ENCODE measurements around the gene MDK.

MDK gene

DNA sequence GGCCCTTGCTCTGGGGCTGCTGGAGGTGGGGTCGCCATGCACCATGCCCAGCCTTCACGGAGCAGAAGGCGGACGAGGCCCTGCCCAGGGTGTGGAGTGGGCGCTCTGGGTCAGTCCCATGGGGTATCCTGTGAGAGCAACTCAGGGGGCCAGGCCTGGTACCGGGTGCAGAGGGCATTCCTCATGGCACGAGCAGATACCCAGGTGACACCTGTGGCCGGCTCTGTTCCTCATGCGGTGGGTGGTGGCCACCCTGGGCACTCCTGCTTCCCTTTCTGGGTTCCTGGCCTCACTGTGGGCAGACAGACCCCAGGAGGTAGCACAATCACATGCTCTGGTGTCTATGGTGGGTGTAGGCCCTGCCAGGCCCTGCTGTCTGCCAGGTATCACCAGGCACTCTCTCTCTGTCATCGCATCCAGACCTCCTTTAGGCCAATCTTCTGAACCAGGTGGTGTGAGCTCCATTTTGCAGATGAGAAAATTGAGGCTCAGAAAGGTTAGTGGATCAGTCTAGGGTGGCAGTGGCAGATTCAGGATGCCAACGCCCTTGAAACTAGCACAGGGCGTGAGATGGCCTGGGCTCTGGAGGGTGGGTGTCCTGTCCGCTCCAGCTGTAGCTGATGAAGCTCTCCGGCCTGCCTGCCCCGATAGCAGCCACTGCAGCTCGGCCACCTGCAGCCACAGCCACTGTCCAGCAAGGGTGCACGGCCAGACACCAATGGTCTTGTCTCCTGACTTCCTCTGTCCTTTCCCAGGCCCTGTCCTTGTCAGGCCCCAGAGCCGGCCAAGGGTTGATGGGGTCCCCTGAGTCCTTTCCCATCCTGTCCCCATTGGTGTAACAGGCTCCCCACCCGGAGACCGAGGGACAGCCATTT lies 19.1 kb upstream of the MDK start:
- TF ChIP-seq, protein P1, sequence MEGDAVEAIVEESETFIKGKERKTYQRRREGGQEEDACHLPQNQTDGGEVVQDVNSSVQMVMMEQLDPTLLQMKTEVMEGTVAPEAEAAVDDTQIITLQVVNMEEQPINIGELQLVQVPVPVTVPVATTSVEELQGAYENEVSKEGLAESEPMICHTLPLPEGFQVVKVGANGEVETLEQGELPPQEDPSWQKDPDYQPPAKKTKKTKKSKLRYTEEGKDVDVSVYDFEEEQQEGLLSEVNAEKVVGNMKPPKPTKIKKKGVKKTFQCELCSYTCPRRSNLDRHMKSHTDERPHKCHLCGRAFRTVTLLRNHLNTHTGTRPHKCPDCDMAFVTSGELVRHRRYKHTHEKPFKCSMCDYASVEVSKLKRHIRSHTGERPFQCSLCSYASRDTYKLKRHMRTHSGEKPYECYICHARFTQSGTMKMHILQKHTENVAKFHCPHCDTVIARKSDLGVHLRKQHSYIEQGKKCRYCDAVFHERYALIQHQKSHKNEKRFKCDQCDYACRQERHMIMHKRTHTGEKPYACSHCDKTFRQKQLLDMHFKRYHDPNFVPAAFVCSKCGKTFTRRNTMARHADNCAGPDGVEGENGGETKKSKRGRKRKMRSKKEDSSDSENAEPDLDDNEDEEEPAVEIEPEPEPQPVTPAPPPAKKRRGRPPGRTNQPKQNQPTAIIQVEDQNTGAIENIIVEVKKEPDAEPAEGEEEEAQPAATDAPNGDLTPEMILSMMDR (IDR thresholded peaks at IDR 0.05; ENCODE audit: control insufficient read depth, extremely low read depth, insufficient read depth), result no peak
- no peak for DNase-seq (ENCODE audit: low read depth)
- H3K4me3 ChIP-seq (ENCODE audit: low read depth, low read length), result no peak overlapping the region

- TF ChIP-seq, protein P1 (IDR thresholded peaks at IDR 0.05; ENCODE audit: control insufficient read depth, extremely low read depth, insufficient read depth), result no peak
- no peak for DNase-seq (ENCODE audit: low read depth)
- H3K4me3 ChIP-seq (ENCODE audit: low read depth, low read length), result no peak overlapping the region
Measured at GRCh38 chr11:46363031-46363407, 18.4 kb upstream of the MDK start.

DNA sequence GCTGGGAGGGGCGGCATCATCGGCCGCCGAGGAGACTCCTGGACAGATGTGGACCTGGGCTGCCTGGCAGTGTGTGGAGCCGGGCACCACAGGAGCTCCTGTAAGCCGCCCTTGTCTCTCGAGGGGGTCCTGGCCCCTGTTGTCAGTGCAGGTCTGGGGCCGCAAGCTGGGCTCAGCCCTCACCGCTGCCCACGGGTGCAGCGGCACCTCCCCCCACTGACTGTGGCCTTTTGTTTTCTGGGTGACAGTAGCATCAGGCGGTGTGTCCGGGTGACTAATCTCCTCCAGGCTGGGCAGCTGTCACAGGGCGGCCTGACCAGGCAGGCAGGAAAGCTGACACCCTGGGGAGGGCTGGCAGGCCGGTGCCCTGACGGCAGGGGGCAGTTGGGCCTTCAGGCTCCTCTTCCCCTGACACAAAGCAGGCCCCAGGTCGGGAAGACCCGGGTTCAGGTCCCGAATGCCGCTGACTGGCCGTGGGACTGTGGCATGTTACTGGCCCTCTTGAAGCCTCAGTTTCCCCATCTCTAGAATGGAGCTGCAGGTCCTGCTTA lies 17.9 kb upstream of the MDK start:
- DNase-seq (ENCODE audit: low read depth), result no peak
- TF ChIP-seq, protein P1 (IDR thresholded peaks at IDR 0.05; ENCODE audit: control insufficient read depth, extremely low read depth, insufficient read depth), result no peak
- no peak overlapping the region for H3K4me3 ChIP-seq (ENCODE audit: low read depth, low read length)

GRCh38 chr11:46364056-46364455 lies 17.4 kb upstream of the MDK start:
- DNase-seq (ENCODE audit: low read depth), result no peak
- H3K4me3 ChIP-seq (ENCODE audit: low read depth, low read length), result no peak overlapping the region
- TF ChIP-seq, protein P1 (IDR thresholded peaks at IDR 0.05; ENCODE audit: control insufficient read depth, extremely low read depth, insufficient read depth), result no peak

DNA sequence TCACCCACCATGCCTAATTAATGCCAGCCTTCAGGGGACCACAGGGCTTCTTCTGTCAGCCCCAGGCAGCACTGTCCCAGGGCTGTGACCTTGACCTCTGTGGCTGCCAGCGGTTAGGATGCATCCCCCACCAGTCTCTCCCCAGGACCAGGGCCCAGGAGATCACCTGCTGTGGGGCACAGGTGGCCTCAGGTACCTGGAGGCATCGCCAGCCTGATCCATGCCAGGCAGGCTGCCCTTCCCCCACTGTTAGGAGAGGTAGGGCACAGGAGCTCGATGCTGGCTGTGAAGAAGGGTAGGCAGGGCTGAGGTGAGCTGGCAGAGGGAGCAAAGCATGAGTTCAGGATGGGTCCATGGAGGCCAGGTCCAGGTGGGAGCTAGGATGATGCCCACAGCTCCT lies 16.7 kb upstream of the MDK start:
- no peak for DNase-seq (ENCODE audit: low read depth)
- H3K4me3 ChIP-seq (ENCODE audit: low read depth, low read length), result no peak overlapping the region
- TF ChIP-seq, protein P1 (IDR thresholded peaks at IDR 0.05; ENCODE audit: control insufficient read depth, extremely low read depth, insufficient read depth), result no peak

DNA sequence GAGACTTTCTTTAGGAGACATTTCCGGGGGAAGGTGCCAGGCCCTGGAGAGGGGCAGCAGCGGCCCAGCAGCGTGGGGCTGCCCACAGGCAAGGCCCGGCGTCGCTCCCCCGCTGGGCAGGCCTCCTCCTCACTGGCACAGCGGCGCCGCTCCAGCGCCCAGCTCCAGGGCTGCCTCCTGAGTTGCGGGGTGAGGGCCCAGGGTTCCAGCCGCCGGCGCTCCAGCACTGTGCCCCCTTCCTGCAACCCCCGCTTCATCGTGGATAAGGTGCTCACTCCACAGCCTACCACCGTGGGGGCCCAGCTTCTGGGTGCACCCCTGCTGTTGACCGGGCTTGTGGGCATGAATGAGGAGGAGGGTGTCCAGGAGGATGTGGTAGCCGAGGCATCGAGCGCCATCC lies 15.2 kb upstream of the MDK start:
- TF ChIP-seq, protein P1 (IDR thresholded peaks at IDR 0.05; ENCODE audit: control insufficient read depth, extremely low read depth, insufficient read depth), result no peak
- no peak overlapping the region for H3K4me3 ChIP-seq (ENCODE audit: low read depth, low read length)

More for the DNA sequence above, 15.2 kb upstream of the MDK start:
- DNase-seq (ENCODE audit: low read depth), result no peak
